Lower leg skin (tissue), 3 donors: ENCODE measurements around the gene PDE4A.

Source experiments
- POLR2A ChIP-seq, 2 donors: fragments of 450-650 bp; IDR thresholded peaks; one replicate each; pipeline ENCODE4 v1.6.1; 2016 to 2017; ENCODE audit warnings: antibody characterized with exemption in 2 of 2, mild to moderate bottlenecking in 1 of 2, moderate library complexity in 1 of 2
- TF ChIP-seq, protein P1 (sequence below), 3 donors: fragments of 450-650 bp; IDR thresholded peaks; one replicate each; pipeline ENCODE4 v1.5.1; 2016; ENCODE audit warnings: antibody characterized with exemption in 3 of 3, mild to moderate bottlenecking in 3 of 3, moderate library complexity in 2 of 3

DNA sequence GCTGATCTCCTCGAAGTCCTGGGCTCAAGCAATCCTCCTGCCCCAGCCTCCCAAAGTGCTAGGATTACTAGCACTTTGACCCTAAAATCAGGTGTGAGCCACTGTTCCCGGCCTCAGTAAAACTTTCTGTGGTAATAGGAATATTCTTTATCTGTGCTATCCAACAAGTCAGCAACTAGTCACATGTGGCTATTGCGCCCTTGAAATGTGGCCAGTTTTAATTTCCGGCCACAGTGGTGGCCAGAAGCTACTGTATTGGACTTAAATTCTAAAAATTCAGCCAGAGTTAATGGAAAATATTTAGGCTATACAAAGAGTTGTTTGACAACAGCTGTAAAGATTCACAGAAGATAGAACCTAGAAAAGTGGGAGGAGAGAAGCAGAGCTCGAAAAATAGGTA lies 52.9 kb downstream of the PDE4A start:
- TF ChIP-seq, protein P1, sequence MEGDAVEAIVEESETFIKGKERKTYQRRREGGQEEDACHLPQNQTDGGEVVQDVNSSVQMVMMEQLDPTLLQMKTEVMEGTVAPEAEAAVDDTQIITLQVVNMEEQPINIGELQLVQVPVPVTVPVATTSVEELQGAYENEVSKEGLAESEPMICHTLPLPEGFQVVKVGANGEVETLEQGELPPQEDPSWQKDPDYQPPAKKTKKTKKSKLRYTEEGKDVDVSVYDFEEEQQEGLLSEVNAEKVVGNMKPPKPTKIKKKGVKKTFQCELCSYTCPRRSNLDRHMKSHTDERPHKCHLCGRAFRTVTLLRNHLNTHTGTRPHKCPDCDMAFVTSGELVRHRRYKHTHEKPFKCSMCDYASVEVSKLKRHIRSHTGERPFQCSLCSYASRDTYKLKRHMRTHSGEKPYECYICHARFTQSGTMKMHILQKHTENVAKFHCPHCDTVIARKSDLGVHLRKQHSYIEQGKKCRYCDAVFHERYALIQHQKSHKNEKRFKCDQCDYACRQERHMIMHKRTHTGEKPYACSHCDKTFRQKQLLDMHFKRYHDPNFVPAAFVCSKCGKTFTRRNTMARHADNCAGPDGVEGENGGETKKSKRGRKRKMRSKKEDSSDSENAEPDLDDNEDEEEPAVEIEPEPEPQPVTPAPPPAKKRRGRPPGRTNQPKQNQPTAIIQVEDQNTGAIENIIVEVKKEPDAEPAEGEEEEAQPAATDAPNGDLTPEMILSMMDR (IDR thresholded peaks at IDR 0.05), result no peak
- TF ChIP-seq POLR2A (IDR thresholded peaks at IDR 0.05), result no peak
